GM18870 (cell line): ENCODE data around the gene CTDP1.

ENCODE experiments used
- ATAC-seq: cut with Tn5 transposase; IDR thresholded peaks from one replicate; pipeline ENCODE4 v1.9.1; 2021; ENCODE audit warnings: moderate library complexity; ENCODE audit not compliant: unreplicated experiment

CTDP1 gene

GRCh38 chr18:79756826-79757225, 77.2 kb downstream of the CTDP1 start:
- no peak for ATAC-seq

GRCh38 chr18:79760348-79760747, 80.7 kb downstream of the CTDP1 start:
- ATAC-seq = no peak

GRCh38 chr18:79760881-79761280, 81.3 kb downstream of the CTDP1 start:
- no peak for ATAC-seq

- ATAC-seq = no peak
These were observed 83.8 kb downstream of the CTDP1 start for GRCh38 chr18:79763407-79763806.

GRCh38 chr18:79764131-79764530, 84.5 kb downstream of the CTDP1 start:
- no peak for ATAC-seq

GRCh38 chr18:79765491-79766245, 86.1 kb downstream of the CTDP1 start:
- no peak for ATAC-seq

GRCh38 chr18:79766308-79766707, 86.7 kb downstream of the CTDP1 start:
- no peak for ATAC-seq

GRCh38 chr18:79768745-79769144, 89.1 kb downstream of the CTDP1 start:
- ATAC-seq = no peak

- no peak for ATAC-seq
These were observed 90.3 kb downstream of the CTDP1 start for GRCh38 chr18:79769698-79770500.

- ATAC-seq = no peak
These were observed 90.9 kb downstream of the CTDP1 start for GRCh38 chr18:79770501-79770815.

GRCh38 chr18:79770826-79771225, 91.2 kb downstream of the CTDP1 start:
- no peak for ATAC-seq

GRCh38 chr18:79771446-79772107, 92.0 kb downstream of the CTDP1 start:
- ATAC-seq = no peak

GRCh38 chr18:79772108-79772864, 92.7 kb downstream of the CTDP1 start:
- ATAC-seq = no peak

- ATAC-seq = no peak
These were observed 93.5 kb downstream of the CTDP1 start for GRCh38 chr18:79772865-79773696.

- ATAC-seq = no peak
These were observed 94.5 kb downstream of the CTDP1 start for GRCh38 chr18:79774111-79774510.

GRCh38 chr18:79775441-79776221, 96.0 kb downstream of the CTDP1 start:
- ATAC-seq = no peak

GRCh38 chr18:79776674-79777073, 97.1 kb downstream of the CTDP1 start:
- no peak for ATAC-seq

- no peak for ATAC-seq
These were observed 98.7 kb downstream of the CTDP1 start for GRCh38 chr18:79778291-79778791.

GRCh38 chr18:79779021-79779699, 99.6 kb downstream of the CTDP1 start:
- no peak for ATAC-seq
